ENCODE results near the gene EAF2. TPM values are rescaled to one million over a fixed set of nuclear protein-coding genes. Genes with fewer than 3 reads are reported as not detected.

EAF2 gene
- total RNA-seq, 4 donors from 2014 or later: 1.3 to 4.5 (median 1.4) TPM; not detected in 1

GRCh38 chr3:121885386-121885785, 50.4 kb downstream of the EAF2 start:
- no peak for DNase-seq (ENCODE audit: low spot score in 2 of 2)
- no peak overlapping the region for H3K4me3 ChIP-seq (ENCODE audit: low read depth, poor library complexity, severe bottlenecking)
- WGBS, 2 donors: 93 to 94% methylated on average over 2 of the region's 2 CpGs
- TF ChIP-seq CTCF (IDR thresholded peaks at IDR 0.05): no peak
- TF ChIP-seq POLR2A (IDR thresholded peaks at IDR 0.05): no peak
- intact Hi-C loops (cut with DNase I; ENCODE audit: low total_unique reads): no loop called here

GRCh38 chr3:121894301-121894990, 59.4 kb downstream of the EAF2 start, which contains the start of gene SLC15A2:
TSS of gene SLC15A2 (plus strand) at chr3:121894401. CDS start at chr3:121894477, 76 bp downstream.
- DNase-seq (ENCODE audit: low spot score in 2 of 2): no peak
- TF ChIP-seq POLR2A (IDR thresholded peaks at IDR 0.05) (no peak), CTCF (IDR thresholded peaks at IDR 0.05) (no peak)
- intact Hi-C loops (cut with DNase I; ENCODE audit: low total_unique reads): no loop called here
- no peak within 1 kb of the TSS for H3K4me3 ChIP-seq (ENCODE audit: low read depth, poor library complexity, severe bottlenecking)
- 10 to 11% methylated on average over 3 of the region's 3 CpGs for WGBS, 2 donors

- 0% methylated on average over 1 of the region's 1 CpG for WGBS, 2 donors
- DNase-seq (ENCODE audit: low spot score in 2 of 2): no peak
- TF ChIP-seq POLR2A (IDR thresholded peaks at IDR 0.05): no peak
- TF ChIP-seq CTCF (IDR thresholded peaks at IDR 0.05): no peak
- H3K4me3 ChIP-seq (ENCODE audit: low read depth, poor library complexity, severe bottlenecking): no peak overlapping the region
- intact Hi-C loops (cut with DNase I; ENCODE audit: low total_unique reads): no loop called here
These were observed 60.1 kb downstream of the EAF2 start for GRCh38 chr3:121895121-121895520.

- H3K4me3 ChIP-seq (ENCODE audit: low read depth, poor library complexity, severe bottlenecking): no peak overlapping the region
- TF ChIP-seq POLR2A (IDR thresholded peaks at IDR 0.05) (no peak), CTCF (IDR thresholded peaks at IDR 0.05) (no peak)
- no peak for DNase-seq (ENCODE audit: low spot score in 2 of 2)
- intact Hi-C loops (cut with DNase I; ENCODE audit: low total_unique reads): no loop called here
These were observed 60.7 kb downstream of the EAF2 start for GRCh38 chr3:121895736-121896135.

GRCh38 chr3:121896823-121897222, 61.8 kb downstream of the EAF2 start:
- TF ChIP-seq POLR2A (IDR thresholded peaks at IDR 0.05): no peak
- TF ChIP-seq CTCF (IDR thresholded peaks at IDR 0.05): no peak
- no peak for DNase-seq (ENCODE audit: low spot score in 2 of 2)
- intact Hi-C loops (cut with DNase I; ENCODE audit: low total_unique reads): no loop called here
- no peak overlapping the region for H3K4me3 ChIP-seq (ENCODE audit: low read depth, poor library complexity, severe bottlenecking)

- 83 to 86% methylated on average over 3 of the region's 3 CpGs for WGBS, 2 donors
- intact Hi-C loops (cut with DNase I; ENCODE audit: low total_unique reads): no loop called here
- no peak overlapping the region for H3K4me3 ChIP-seq (ENCODE audit: low read depth, poor library complexity, severe bottlenecking)
- TF ChIP-seq CTCF (IDR thresholded peaks at IDR 0.05) (no peak), POLR2A (IDR thresholded peaks at IDR 0.05) (no peak)
- DNase-seq (ENCODE audit: low spot score in 2 of 2): no peak
These were observed 62.3 kb downstream of the EAF2 start for GRCh38 chr3:121897296-121897695.

Measured in lower leg skin (tissue), 4 donors.